ENCODE results near the gene EIF2B2.

EIF2B2 gene

GRCh38 chr14:75046275-75046674, 43.6 kb downstream of the EIF2B2 start:
- no peak for DNase-seq

- no peak for DNase-seq
Observed at GRCh38 chr14:75046899-75047298, 44.2 kb downstream of the EIF2B2 start.

GRCh38 chr14:75047506-75047905, 44.8 kb downstream of the EIF2B2 start:
- no peak for DNase-seq

- DNase-seq = no peak
Observed at GRCh38 chr14:75048101-75048500, 45.4 kb downstream of the EIF2B2 start.

GRCh38 chr14:75049136-75049535, 46.4 kb downstream of the EIF2B2 start:
- DNase-seq = no peak

GRCh38 chr14:75049731-75050201, 47.0 kb downstream of the EIF2B2 start:
- DNase-seq = no peak

- peak; percentile 77 for DNase-seq
Observed at GRCh38 chr14:75050852-75051555, 48.3 kb downstream of the EIF2B2 start, which contains the start of gene MLH3. TSS of gene MLH3 (minus strand) at chr14:75051467. CDS start at chr14:75049655, 1,812 bp downstream.

GRCh38 chr14:75051556-75051899, 48.8 kb downstream of the EIF2B2 start:
- no peak for DNase-seq

GRCh38 chr14:75053396-75054291, 50.9 kb downstream of the EIF2B2 start:
- peak; percentile 30 for DNase-seq

GRCh38 chr14:75054421-75054820, 51.7 kb downstream of the EIF2B2 start:
- no peak for DNase-seq

GRCh38 chr14:75059642-75060041, 56.9 kb downstream of the EIF2B2 start:
- peak; percentile 65 for DNase-seq

- no peak for DNase-seq
Observed at GRCh38 chr14:75060420-75060819, 57.7 kb downstream of the EIF2B2 start.
